ENCODE measurements around the gene ADAMTS7. TPM values are rescaled to one million over a fixed set of nuclear protein-coding genes. Genes with fewer than 3 reads are reported as not detected.

ADAMTS7 gene
- total and polyA plus RNA-seq, 2 of the 4 experiments (the other 2 are of a cell fraction), result 1.4 to 12.6 TPM

DNA sequence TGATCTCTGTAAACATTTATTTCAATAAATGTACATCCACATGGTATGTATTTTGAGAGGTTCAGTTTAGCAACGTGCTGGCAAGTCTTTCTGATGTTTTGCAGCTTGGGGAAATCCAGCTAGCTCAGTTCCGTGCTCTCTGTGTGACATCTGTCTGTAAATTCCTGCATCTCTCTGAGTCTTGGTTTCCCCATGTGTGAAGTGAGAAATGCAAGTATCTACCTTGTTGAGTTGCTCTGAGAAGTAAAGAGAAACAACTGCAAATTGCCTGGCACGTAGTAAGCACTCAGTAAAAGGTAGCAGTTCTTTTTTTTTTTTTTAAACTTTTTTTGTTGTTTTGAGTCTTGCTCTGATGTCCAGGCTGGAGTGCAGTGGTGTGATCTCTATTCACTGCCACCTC lies 31.3 kb upstream of the ADAMTS7 start:
- WGBS, 2 experiments (ENCODE audit: extremely low coverage in 2 of 2, insufficient read length in 1 of 2), result no CpG with 5 or more reads among the region's 3 CpGs
- Histone ChIP-seq H2BK20ac (ENCODE audit: low read depth, low read length) (no peak overlapping the region), H3K27ac (ENCODE audit: insufficient read depth, low read length) (no peak overlapping the region), H4K5ac (ENCODE audit: low read depth, low read length) (no peak overlapping the region), H4K91ac (ENCODE audit: insufficient read depth, low read depth, low read length) (no peak overlapping the region), H3K18ac (ENCODE audit: low read depth, low read length) (no peak overlapping the region), H3K4me2 (ENCODE audit: low read depth, low read length) (no peak overlapping the region), H2BK15ac (ENCODE audit: low read depth, low read length) (no peak overlapping the region), H3K14ac (replicated peaks; ENCODE audit: low read depth, low read length) (no peak overlapping the region), H3K9me3 (ENCODE audit: control insufficient read depth, insufficient read depth, low read length) (no peaks in the 10 kb centered on the region), H3K4me3 (ENCODE audit: insufficient read depth, low read depth, low read length) (no peak overlapping the region), H2AK5ac (ENCODE audit: low read depth, low read length) (no peak overlapping the region), H3K27me3 (ENCODE audit: control insufficient read depth, insufficient read depth, low read length) (no peaks in the 10 kb centered on the region; the same call in 1 of the 2 replicates), H2BK120ac (ENCODE audit: low read depth, low read length) (no peak overlapping the region), H4K20me1 (ENCODE audit: insufficient read depth, low read length) (no peaks in the 10 kb centered on the region), H3K9ac (ENCODE audit: low read depth, low read length) (no peak overlapping the region), H3K36me3 (ENCODE audit: control insufficient read depth, insufficient read depth, low read length) (no peaks in the 10 kb centered on the region), H3K4me1 (ENCODE audit: control insufficient read depth, insufficient read depth, low read length) (peaks cover 10% of the 10 kb centered on the region; the same call in 1 of the 2 replicates), H3K23ac (ENCODE audit: low read depth, low read length) (no peak overlapping the region), H3K9me1 (ENCODE audit: insufficient read depth, low read length) (no peaks in the 10 kb centered on the region; the same call in 1 of the 2 replicates), H2AFZ (replicated peaks; ENCODE audit: low read length, poor library complexity) (no peak overlapping the region), H3K79me1 (ENCODE audit: low read depth in 1 of 2, low read length in 2 of 2) (no peaks in the 10 kb centered on the region), H4K8ac (ENCODE audit: low read depth in 2 of 2, low read length in 2 of 2) (no peak overlapping the region), H3K56ac (ENCODE audit: extremely low read depth, insufficient read depth, low read length) (no peak overlapping the region), H2BK5ac (ENCODE audit: low read depth, low read length, poor library complexity, severe bottlenecking) (no peak overlapping the region), H3K4ac (ENCODE audit: low read depth, low read length) (no peak overlapping the region), H2AK9ac (replicated peaks; ENCODE audit: low read depth, low read length, poor library complexity) (no peak overlapping the region)
- no peak for TF ChIP-seq CEBPB (IDR thresholded peaks at IDR 0.05; ENCODE audit: low read depth, low read length)
- TF ChIP-seq RCOR1 (IDR thresholded peaks at IDR 0.05; ENCODE audit: insufficient replicate concordance, low read length), result no peak
- no peak for TF ChIP-seq MXI1 (IDR thresholded peaks at IDR 0.05; ENCODE audit: borderline replicate concordance, low read depth, low read length)
- TF ChIP-seq RFX5 (IDR thresholded peaks at IDR 0.05; ENCODE audit: low read depth, low read length), result no peak
- ChIA-PET POLR2A (ENCODE audit: unreplicated experiment) (no interaction called here), CTCF (no interaction called here)
- intact Hi-C loops (cut with micrococcal nuclease), result no loop called here
- dilution Hi-C loops (cut with HindIII; ENCODE audit: low sequenced_read_pairs, unreplicated experiment), result no loop called here
- ATAC-seq (ENCODE audit: low read depth) (no peak), DNase-seq (no peak)
- BruUV-seq (replicated peaks), result no TSS peak
- in situ Hi-C loops (cut with MboI; ENCODE audit: low sequenced_read_pairs), result no loop called here

All from IMR-90 (cell line).